SK-N-SH treated with all-trans-retinoic acid at 6 μM for 48 hours (cell line): ENCODE data around the gene NPLOC4.

Source experiments
- ATAC-seq: fragments of 200-7000 bp; cut with Tn5 transposase; 3 replicates; pipeline ENCODE4 v1.9.1; 2020; ENCODE audit warnings: mild to moderate bottlenecking, moderate library complexity
- ARNTL ChIP-seq: fragments of 450-650 bp; formaldehyde crosslinking; IDR thresholded peaks from 2 replicates; pipeline ENCODE4 v1.5.0; 2020; ENCODE audit warnings: low read depth, mild to moderate bottlenecking, moderate library complexity, borderline replicate concordance
- CREB5 ChIP-seq: fragments of 250-450 bp; sonication (Bioruptor Pico); IDR thresholded peaks from 2 replicates; pipeline ENCODE4 v1.5.1; 2020; ENCODE audit warnings: low read depth, mild to moderate bottlenecking, moderate library complexity
- CSDC2 ChIP-seq: fragments of 250-450 bp; sonication (Bioruptor Pico); IDR thresholded peaks from 2 replicates; pipeline ENCODE4 v1.5.0; 2020; ENCODE audit warnings: mild to moderate bottlenecking, moderate library complexity
- CSRNP3 ChIP-seq: fragments of 250-450 bp; sonication (Bioruptor Pico); IDR thresholded peaks from 2 replicates; pipeline ENCODE4 v1.5.1; 2021; ENCODE audit warnings: mild to moderate bottlenecking, moderate library complexity
- ESRRG ChIP-seq: fragments of 250-450 bp; sonication (Bioruptor Pico); IDR thresholded peaks from 2 replicates; pipeline ENCODE4 v1.6.1; 2021; ENCODE audit warnings: mild to moderate bottlenecking
- GLIS3 ChIP-seq: fragments of 250-450 bp; sonication (Bioruptor Pico); IDR thresholded peaks from 2 replicates; pipeline ENCODE4 v1.5.0; 2020; ENCODE audit warnings: mild to moderate bottlenecking, moderate library complexity
- ISL1 ChIP-seq: fragments of 250-450 bp; sonication (Bioruptor Pico); IDR thresholded peaks from 2 replicates; pipeline ENCODE4 v2.1.2; 2022; ENCODE audit warnings: mild to moderate bottlenecking, moderate library complexity
- OSR1 ChIP-seq: fragments of 250-450 bp; sonication (Bioruptor Pico); IDR thresholded peaks from 2 replicates; pipeline ENCODE4 v1.8.0; 2022; ENCODE audit warnings: moderate library complexity, mild to moderate bottlenecking, inconsistent platforms
- POU6F1 ChIP-seq: fragments of 250-450 bp; sonication (Bioruptor Pico); IDR thresholded peaks from 2 replicates; pipeline ENCODE4 v1.8.0; 2021; ENCODE audit warnings: low read depth, mild to moderate bottlenecking, moderate library complexity, borderline replicate concordance
- PPARA ChIP-seq: fragments of 250-450 bp; sonication (Bioruptor Pico); IDR thresholded peaks from 2 replicates; pipeline ENCODE4 v1.5.0; 2020; ENCODE audit warnings: mild to moderate bottlenecking, borderline replicate concordance
- RARB ChIP-seq: fragments of 250-450 bp; sonication (Bioruptor Pico); IDR thresholded peaks from 2 replicates; pipeline ENCODE4 v1.8.0; 2021; ENCODE audit warnings: mild to moderate bottlenecking, moderate library complexity
- TCF4 ChIP-seq: fragments of 250-450 bp; sonication (Bioruptor Pico); IDR thresholded peaks from 2 replicates; pipeline ENCODE4 v1.8.0; 2021; ENCODE audit warnings: mild to moderate bottlenecking, moderate library complexity, borderline replicate concordance
- TOX ChIP-seq: fragments of 250-450 bp; sonication (Bioruptor Pico); IDR thresholded peaks from 2 replicates; pipeline ENCODE4 v1.8.0; 2021; ENCODE audit warnings: mild to moderate bottlenecking, moderate library complexity, borderline replicate concordance
- TSHZ2 ChIP-seq: fragments of 250-450 bp; sonication (Bioruptor Pico); IDR thresholded peaks from 2 replicates; pipeline ENCODE4 v1.5.0; 2020; ENCODE audit warnings: mild to moderate bottlenecking, moderate library complexity
- ZC3H10 ChIP-seq: fragments of 250-450 bp; sonication (Bioruptor Pico); IDR thresholded peaks from 2 replicates; pipeline ENCODE4 v1.5.1; 2021; ENCODE audit warnings: mild to moderate bottlenecking, moderate library complexity
- ZFP3 ChIP-seq: fragments of 250-450 bp; sonication (Bioruptor Pico); IDR thresholded peaks from 2 replicates; pipeline ENCODE4 v1.5.0; 2020; ENCODE audit warnings: mild to moderate bottlenecking, moderate library complexity
- ZFP30 ChIP-seq: fragments of 450-650 bp; formaldehyde crosslinking; IDR thresholded peaks from 2 replicates; pipeline ENCODE4 v1.5.0; 2022; ENCODE audit warnings: mild to moderate bottlenecking, moderate library complexity
- ZNF565 ChIP-seq: fragments of 450-650 bp; formaldehyde crosslinking; conservative IDR thresholded peaks from 2 replicates; pipeline ENCODE4 v1.5.0; 2020; ENCODE audit warnings: low read depth, mild to moderate bottlenecking, moderate library complexity
- ZNF70 ChIP-seq: fragments of 450-650 bp; formaldehyde crosslinking; IDR thresholded peaks from 2 replicates; pipeline ENCODE4 v1.5.0; 2020; ENCODE audit warnings: mild to moderate bottlenecking, moderate library complexity
- ZNF8 ChIP-seq: fragments of 450-650 bp; formaldehyde crosslinking; IDR thresholded peaks from 2 replicates; pipeline ENCODE4 v1.5.0; 2020; ENCODE audit warnings: mild to moderate bottlenecking, moderate library complexity

The NPLOC4 gene

GRCh38 chr17:81682565-81683207 lies 45.8 kb upstream of the NPLOC4 start:
- peak; percentile 5 for ATAC-seq
- TF ChIP-seq ZNF8 (peak; percentile 94), TSHZ2 (CRISPR knock-in tag) (no peak)

- no peak for TF ChIP-seq ZFP30 (CRISPR knock-in tag)
- no peak for TF ChIP-seq TOX (CRISPR knock-in tag)
- no peak for TF ChIP-seq ESRRG
- TF ChIP-seq ZNF565 (CRISPR knock-in tag): no peak
- no peak for TF ChIP-seq CREB5 (CRISPR knock-in tag)
- TF ChIP-seq GLIS3 (CRISPR knock-in tag): no peak
- TF ChIP-seq POU6F1 (CRISPR knock-in tag): no peak
- TF ChIP-seq ARNTL (CRISPR knock-in tag): no peak
- no peak for TF ChIP-seq CSRNP3 (CRISPR knock-in tag)
- TF ChIP-seq ZNF70: no peak
- no peak for TF ChIP-seq OSR1 (CRISPR knock-in tag)
- no peak for TF ChIP-seq ZFP3
Measured at GRCh38 chr17:81681672-81682071, 44.8 kb upstream of the NPLOC4 start.

GRCh38 chr17:81680150-81680549 lies 43.2 kb upstream of the NPLOC4 start:
- no peak for ATAC-seq
- no peak for TF ChIP-seq ZNF70
- TF ChIP-seq CREB5 (CRISPR knock-in tag): no peak
- TF ChIP-seq CSDC2: no peak
- no peak for TF ChIP-seq ZC3H10 (CRISPR knock-in tag)
- no peak for TF ChIP-seq ARNTL (CRISPR knock-in tag)

More at GRCh38 chr17:81681672-81682071, 44.8 kb upstream of the NPLOC4 start:
- ATAC-seq: no peak

GRCh38 chr17:81676906-81677305 lies 40.0 kb upstream of the NPLOC4 start:
- ATAC-seq: peak; percentile 16; the same call in 2 of the 3 replicates
- no peak for TF ChIP-seq TSHZ2 (CRISPR knock-in tag)
- no peak for TF ChIP-seq CSDC2
- no peak for TF ChIP-seq GLIS3 (CRISPR knock-in tag)
- TF ChIP-seq TCF4 (CRISPR knock-in tag): no peak
- TF ChIP-seq ISL1 (CRISPR knock-in tag): no peak
- no peak for TF ChIP-seq PPARA (CRISPR knock-in tag)
- TF ChIP-seq RARB (CRISPR knock-in tag): no peak
- no peak for TF ChIP-seq OSR1 (CRISPR knock-in tag)
- no peak for TF ChIP-seq CSRNP3 (CRISPR knock-in tag)
- no peak for TF ChIP-seq ZFP3
- no peak for TF ChIP-seq ZNF565 (CRISPR knock-in tag)
- no peak for TF ChIP-seq TOX (CRISPR knock-in tag)
- TF ChIP-seq ZNF70: no peak
- no peak for TF ChIP-seq ARNTL (CRISPR knock-in tag)
- TF ChIP-seq ESRRG: no peak
